Effector CD8-positive, alpha-beta T cell (primary cell): ENCODE data around the gene BNC2.
"Not testable (repeated sequence)": the region's sequence is repeated elsewhere in the genome, so short reads cannot be mapped to it uniquely, and the experiment has no call there.

Experiments
- DNase-seq: peaks from one replicate; lab custom pipeline; 2025; lab: John Stamatoyannopoulos, UW

Gene BNC2

GRCh38 chr9:16449076-16449730, 421.3 kb downstream of the BNC2 start:
- no peak for DNase-seq

GRCh38 chr9:16447946-16448345, 422.5 kb downstream of the BNC2 start:
- DNase-seq, result no peak

- no peak for DNase-seq
Measured at GRCh38 chr9:16446636-16447035, 423.8 kb downstream of the BNC2 start.

GRCh38 chr9:16445141-16445920, 425.1 kb downstream of the BNC2 start:
- DNase-seq, result no peak

- no peak for DNase-seq
Measured at GRCh38 chr9:16442622-16443021, 427.8 kb downstream of the BNC2 start.

- no peak for DNase-seq
Measured at GRCh38 chr9:16441791-16442190, 428.7 kb downstream of the BNC2 start.

- DNase-seq, result not testable (repeated sequence)
Measured at GRCh38 chr9:16438831-16439230, 431.6 kb downstream of the BNC2 start.

- DNase-seq, result no peak
Measured at GRCh38 chr9:16436545-16436944, 433.9 kb downstream of the BNC2 start.

- no peak for DNase-seq
Measured at GRCh38 chr9:16434526-16434925, 435.9 kb downstream of the BNC2 start.

GRCh38 chr9:16433494-16433893, 437.0 kb downstream of the BNC2 start:
- DNase-seq, result no peak

GRCh38 chr9:16431666-16432392, 438.6 kb downstream of the BNC2 start:
- no peak for DNase-seq

- no peak for DNase-seq
Measured at GRCh38 chr9:16429671-16430070, 440.8 kb downstream of the BNC2 start.

- no peak for DNase-seq
Measured at GRCh38 chr9:16427873-16428427, 442.5 kb downstream of the BNC2 start.

GRCh38 chr9:16426716-16427115, 443.8 kb downstream of the BNC2 start:
- no peak for DNase-seq

- DNase-seq, result no peak
Measured at GRCh38 chr9:16425562-16426231, 444.8 kb downstream of the BNC2 start.

GRCh38 chr9:16422114-16422513, 448.4 kb downstream of the BNC2 start:
- DNase-seq, result no peak

- DNase-seq, result no peak
Measured at GRCh38 chr9:16421532-16421931, 448.9 kb downstream of the BNC2 start.

- DNase-seq, result no peak
Measured at GRCh38 chr9:16419124-16419523, 451.3 kb downstream of the BNC2 start.

- no peak for DNase-seq
Measured at GRCh38 chr9:16418721-16419120, 451.7 kb downstream of the BNC2 start.

GRCh38 chr9:16417749-16418148, 452.7 kb downstream of the BNC2 start:
- DNase-seq, result no peak

- no peak for DNase-seq
Measured at GRCh38 chr9:16417161-16417560, 453.3 kb downstream of the BNC2 start.

- DNase-seq, result no peak
Measured at GRCh38 chr9:16414451-16414850, 456.0 kb downstream of the BNC2 start.
